Esophagus squamous epithelium (tissue), 5 donors: ENCODE results near the gene RIC8A. TPM values are rescaled to one million over a fixed set of nuclear protein-coding genes. Genes with fewer than 3 reads are reported as not detected.

Source experiments
- DNase-seq: peaks from one replicate; lab custom pipeline; 2025; lab: John Stamatoyannopoulos, UW
- H3K27ac ChIP-seq, 4 donors: fragments of 200-600 bp; sonication (generic); one replicate each; pipeline ENCODE4 v1.5.1; 2016 to 2019; ENCODE audit warnings: mild to moderate bottlenecking in 1 of 4
- H3K27me3 ChIP-seq, 4 donors: fragments of 200-600 bp; sonication (generic); 1 replicate in 3 of 4; 2 replicates in 1 of 4; pipeline versions ENCODE4 v1.5.1 to v1.6.0; 2017 to 2021; ENCODE audit warnings: antibody characterized with exemption in 1 of 4
- H3K36me3 ChIP-seq, 3 donors: fragments of 200-600 bp; sonication (generic); one replicate each; pipeline ENCODE4 v1.5.1; 2016 to 2019
- H3K4me1 ChIP-seq, 3 donors: fragments of 200-600 bp; sonication (generic); one replicate each; pipeline ENCODE4 v1.5.1; 2017 to 2019
- H3K4me3 ChIP-seq, 4 donors: fragments of 200-600 bp; sonication (generic); 1 replicate in 3 of 4; 2 replicates in 1 of 4; pipeline ENCODE4 v1.5.1; 2016 to 2019; ENCODE audit warnings: mild to moderate bottlenecking in 2 of 4, moderate library complexity in 1 of 4
- H3K9me3 ChIP-seq, 3 donors: fragments of 200-600 bp; sonication (generic); one replicate each; pipeline ENCODE4 v1.5.1; 2016 to 2019
- CTCF ChIP-seq, 6 experiments: fragments of 450-650 bp in 4 of 6; fragments of 200-600 bp in 2 of 6; sonication (generic) in 2 of 6; IDR thresholded peaks; one replicate each; pipeline ENCODE4 v1.5.1; 2016 to 2019; ENCODE audit warnings: antibody characterized with exemption in 6 of 6, mild to moderate bottlenecking in 4 of 6, moderate library complexity in 4 of 6
- POLR2A ChIP-seq, 4 donors: fragments of 450-650 bp; IDR thresholded peaks; one replicate each; pipeline ENCODE4 v1.6.1; 2017; ENCODE audit warnings: antibody characterized with exemption in 4 of 4, mild to moderate bottlenecking in 4 of 4, moderate library complexity in 3 of 4
- WGBS, 2 donors: methylation state at CpG; one replicate each; pipeline ENCODE4 v1.1.5; 2018; 5-methylcytosine and 5-hydroxymethylcytosine counted together
- intact Hi-C: fragments of 100-400 bp; cut with DNase I; formaldehyde crosslinking; loops from one replicate; pipeline ENCODE4 v1.15.0; 2022
- total RNA-seq, 4 donors: library from RNA; depleted of rRNA; stranded (reverse); fragments of >200 nt; gene quantifications; one replicate each; pipeline ENCODE4 v1.1.0, GENCODE V29; 2016
- donor health status: DM: yes; HTN: yes; CAD: no.

The RIC8A gene
- total RNA-seq, 4 donors from 2014 or later, result 48.3 to 71.1 (median 60.2) TPM

DNA sequence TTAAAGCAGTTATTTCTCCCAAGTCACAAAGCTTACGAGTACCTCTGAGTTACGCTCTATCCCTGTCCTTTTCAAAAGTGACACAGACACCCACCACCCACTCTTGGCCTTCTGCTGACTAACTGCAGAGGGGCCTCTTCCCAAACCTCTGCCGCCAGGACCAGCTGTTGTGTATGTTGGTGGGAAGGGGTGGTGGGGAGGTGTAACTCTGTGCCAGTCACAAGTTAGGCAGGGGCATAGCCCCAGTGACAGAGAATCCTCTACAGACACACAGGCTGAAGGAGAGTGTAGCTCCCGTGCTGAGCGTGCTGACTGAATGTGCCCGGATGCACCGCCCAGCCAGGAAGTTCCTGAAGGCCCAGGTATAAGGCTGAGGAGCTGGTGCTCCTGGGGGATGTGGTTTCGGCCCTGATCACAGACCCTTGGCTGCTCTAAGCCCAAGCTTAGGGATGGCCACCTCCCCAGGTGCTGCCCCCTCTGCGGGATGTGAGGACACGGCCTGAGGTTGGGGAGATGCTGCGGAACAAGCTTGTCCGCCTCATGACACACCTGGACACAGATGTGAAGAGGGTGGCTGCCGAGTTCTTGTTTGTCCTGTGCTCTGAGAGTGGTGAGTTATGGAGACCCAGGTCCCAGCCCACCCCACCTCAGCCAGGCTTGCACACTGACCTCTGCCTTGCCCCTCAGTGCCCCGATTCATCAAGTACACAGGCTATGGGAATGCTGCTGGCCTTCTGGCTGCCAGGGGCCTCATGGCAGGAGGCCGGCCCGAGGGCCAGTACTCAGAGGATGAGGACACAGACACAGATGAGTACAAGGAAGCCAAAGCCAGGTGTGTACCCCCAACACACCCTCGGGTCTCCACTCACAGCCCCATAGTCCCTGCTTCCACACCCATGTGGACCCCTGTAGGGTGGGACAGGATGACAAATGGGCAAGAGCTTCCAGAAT is 4.9 kb downstream of the RIC8A start:
- Histone ChIP-seq H3K27me3 (no peaks in the 10 kb centered on the region), H3K36me3 (peaks cover 35 to 76% (median 52%) of the 10 kb centered on the region in 3 donors), H3K27ac (no peak overlapping the region), H3K9me3 (no peaks in the 10 kb centered on the region), H3K4me1 (peaks cover 13 to 36% (median 20%) of the 10 kb centered on the region in 3 donors), H3K4me3 (no peak overlapping the region)
- DNase-seq, result no peak
- TF ChIP-seq CTCF (IDR thresholded peaks at IDR 0.05) (no peak), POLR2A (IDR thresholded peaks at IDR 0.05) (no peak)
- intact Hi-C loops, result no loop called here
- WGBS, 2 donors, result 86 to 88% methylated on average over 3 of the region's 17 CpGs

DNA sequence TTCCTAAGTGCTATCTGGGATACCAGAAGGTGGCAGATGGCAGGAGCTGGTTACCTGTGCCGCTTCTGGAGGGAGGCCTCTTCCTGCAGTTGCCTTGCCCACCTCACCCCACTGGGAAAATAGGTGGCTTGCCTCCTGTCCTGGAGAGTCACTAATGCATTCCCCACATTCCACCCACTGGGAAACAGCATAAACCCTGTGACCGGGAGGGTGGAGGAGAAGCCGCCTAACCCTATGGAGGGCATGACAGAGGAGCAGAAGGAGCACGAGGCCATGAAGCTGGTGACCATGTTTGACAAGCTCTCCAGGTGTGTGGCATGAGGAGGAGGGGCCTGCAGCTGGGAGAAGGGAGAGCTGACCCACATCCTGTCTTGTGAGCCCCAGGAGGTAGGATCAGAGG is 5.6 kb downstream of the RIC8A start:
- H3K36me3 ChIP-seq, result peaks cover 35 to 77% (median 52%) of the 10 kb centered on the region in 3 donors
- DNase-seq, result no peak

DNA sequence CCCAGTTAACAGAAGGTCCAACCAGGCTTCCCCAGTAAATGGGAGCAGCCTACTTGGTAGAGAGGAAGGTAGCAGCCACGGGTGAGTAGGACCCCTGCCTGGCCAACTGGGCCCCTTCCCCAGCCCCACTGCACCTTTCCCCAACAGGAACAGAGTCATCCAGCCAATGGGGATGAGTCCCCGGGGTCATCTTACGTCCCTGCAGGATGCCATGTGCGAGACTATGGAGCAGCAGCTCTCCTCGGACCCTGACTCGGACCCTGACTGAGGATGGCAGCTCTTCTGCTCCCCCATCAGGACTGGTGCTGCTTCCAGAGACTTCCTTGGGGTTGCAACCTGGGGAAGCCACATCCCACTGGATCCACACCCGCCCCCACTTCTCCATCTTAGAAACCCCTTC is 6.6 kb downstream of the RIC8A start:
- H3K9me3 ChIP-seq, result no peaks in the 10 kb centered on the region
- peaks cover 13 to 36% (median 20%) of the 10 kb centered on the region in 3 donors for H3K4me1 ChIP-seq
- TF ChIP-seq POLR2A (IDR thresholded peaks at IDR 0.05) (no peak), CTCF (IDR thresholded peaks at IDR 0.05) (no peak)
- WGBS, 2 donors, result 61 to 87% methylated on average over 3 to 5 of the region's 7 CpGs
- H3K4me3 ChIP-seq, result no peak overlapping the region
- intact Hi-C loops, result no loop called here
- no peak overlapping the region for H3K27ac ChIP-seq
- H3K36me3 ChIP-seq, result peaks cover 35 to 86% (median 52%) of the 10 kb centered on the region in 3 donors
- DNase-seq, result no peak
- no peaks in the 10 kb centered on the region for H3K27me3 ChIP-seq

More for the DNA sequence above, 5.6 kb downstream of the RIC8A start:
- Histone ChIP-seq H3K4me3 (no peak overlapping the region), H3K27ac (no peak overlapping the region), H3K4me1 (peaks cover 13 to 39% (median 20%) of the 10 kb centered on the region in 3 donors), H3K27me3 (no peaks in the 10 kb centered on the region), H3K9me3 (no peaks in the 10 kb centered on the region)
- TF ChIP-seq POLR2A (IDR thresholded peaks at IDR 0.05) (no peak), CTCF (IDR thresholded peaks at IDR 0.05) (no peak)
- intact Hi-C loops, result no loop called here
- 83 to 100% methylated on average over 1 of the region's 4 CpGs for WGBS, 2 donors

DNA sequence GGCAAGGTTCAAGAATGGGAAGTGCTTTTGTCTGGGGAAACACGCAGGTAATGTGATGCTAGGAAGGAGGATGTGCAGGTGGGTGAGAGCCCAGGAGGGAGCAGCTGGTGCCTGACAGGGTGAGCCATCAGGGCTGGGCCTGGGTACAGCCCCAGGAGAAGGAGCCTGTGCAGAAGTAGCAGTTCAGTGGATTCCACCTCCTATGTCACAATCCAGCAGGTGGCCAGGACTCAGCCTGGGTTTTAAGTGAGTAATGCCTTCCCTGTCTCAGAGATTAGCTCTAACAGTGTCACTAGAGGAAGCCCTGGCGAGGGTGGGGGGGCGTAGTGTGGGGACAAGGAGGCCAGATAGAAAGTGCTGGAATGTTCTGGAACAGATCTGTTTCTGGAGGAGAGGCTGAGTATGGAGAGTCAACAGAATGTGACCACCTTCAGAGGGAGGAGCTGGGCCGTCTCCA is 8.1 kb downstream of the RIC8A start:
- TF ChIP-seq CTCF (IDR thresholded peaks at IDR 0.05), result no peak
- TF ChIP-seq POLR2A (IDR thresholded peaks at IDR 0.05), result no peak
- H3K4me3 ChIP-seq, result no peak overlapping the region
- H3K4me1 ChIP-seq, result peaks cover 0 to 21% (median 4%) of the 10 kb centered on the region in 3 donors
- 81 to 86% methylated on average over 4 of the region's 4 CpGs for WGBS, 2 donors
- no peaks in the 10 kb centered on the region for H3K9me3 ChIP-seq
- intact Hi-C loops, result no loop called here
- no peak for DNase-seq
- peaks cover 35 to 78% (median 41%) of the 10 kb centered on the region in 3 donors for H3K36me3 ChIP-seq
- no peaks in the 10 kb centered on the region for H3K27me3 ChIP-seq
- H3K27ac ChIP-seq, result peak overlapping the region in 1 of 4 donors; percentile 6
